ENCODE results near the gene PRRG2. TPM values are rescaled to one million over a fixed set of nuclear protein-coding genes. Genes with fewer than 3 reads are reported as not detected.

The PRRG2 gene
- total and polyA plus RNA-seq, 9 of the 15 experiments (the other 6 are each of a cell fraction or from before 2014, with no cell fraction given) = 0.06 to 1.1 (median 0.33) TPM

DNA sequence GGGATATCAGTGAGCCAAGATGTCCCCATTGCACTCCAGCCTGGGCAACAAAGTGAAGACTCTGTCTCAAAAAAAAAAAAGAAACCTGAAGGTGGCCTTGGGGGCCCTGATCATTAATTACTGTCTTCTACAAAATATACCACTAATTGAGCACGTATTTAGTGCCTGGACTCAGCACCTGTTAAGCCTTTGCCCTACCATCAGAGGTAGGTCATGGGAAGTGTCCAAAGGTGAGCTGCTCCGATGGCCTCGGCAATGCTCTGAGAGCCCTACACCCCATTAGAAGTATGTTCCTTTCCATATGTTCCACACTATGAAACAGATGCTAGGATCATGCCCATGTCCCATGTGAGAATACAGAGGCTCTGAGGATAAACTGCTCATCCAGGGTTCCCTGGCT, 21.7 kb upstream of the PRRG2 start:
- no TSS peak for BruUV-seq (replicated peaks)

More for the DNA sequence above, 21.7 kb upstream of the PRRG2 start:
- intact Hi-C loops (cut with micrococcal nuclease) (no loop called here), in situ Hi-C loops (cut with MboI) (no loop called here)
- Histone ChIP-seq H3K9ac (ENCODE audit: insufficient read depth in 1 of 2, low read depth in 2 of 2, low read length in 2 of 2) (peak overlapping the region in 1 of 2 experiments; percentile 88; a peak in 2 of 4 replicates), H3K9me3 (replicated peaks; ENCODE audit: control insufficient read depth, insufficient read depth, low read depth, low read length) (no peaks in the 10 kb centered on the region), H4K20me1 (replicated peaks; ENCODE audit: control insufficient read depth, insufficient read depth, low read length) (no peaks in the 10 kb centered on the region; the same call in 1 of the 2 replicates), H3K36me3 (ENCODE audit: control insufficient read depth, insufficient read depth, low read length) (peaks cover 69% of the 10 kb centered on the region), H3K27ac (ENCODE audit: extremely low read depth, low read depth, low read length) (no peak overlapping the region), H3K4me1 (replicated peaks in 1 of 2; ENCODE audit: control insufficient read depth in 2 of 2, insufficient read depth in 2 of 2, low read length in 2 of 2) (peaks cover 12 to 39% of the 10 kb centered on the region in 2 experiments), H3K4me2 (ENCODE audit: insufficient read depth, low read length) (no peak overlapping the region), H3K79me2 (ENCODE audit: control insufficient read depth, insufficient read depth, low read length) (peaks cover 23% of the 10 kb centered on the region), H2AFZ (ENCODE audit: low read depth, low read length) (no peak overlapping the region), H3K4me3 (no peak overlapping the region), H3K27me3 (ENCODE audit: control insufficient read depth in 2 of 2, insufficient read depth in 2 of 2, low read length in 2 of 2) (no peaks in the 10 kb centered on the region), H3K9me1 (ENCODE audit: control insufficient read depth, insufficient read depth, low read length) (no peaks in the 10 kb centered on the region)
- POLR2A ChIA-PET = interaction anchor here (0.6 to 2.1 kb wide), 6 partner anchors 9 to 272 kb away, joined by 3 to 6 read pairs (median 4); no protein-coding TSS in a partner anchor
- 94% methylated on average over 3 of the region's 3 CpGs for WGBS (ENCODE audit: insufficient coverage, low coverage, missing lambda C conversion rate)
- TF ChIP-seq TCF7L2 (IDR thresholded peaks at IDR 0.05; ENCODE audit: low read depth, low read length) = no peak
- TF ChIP-seq, protein P1, sequence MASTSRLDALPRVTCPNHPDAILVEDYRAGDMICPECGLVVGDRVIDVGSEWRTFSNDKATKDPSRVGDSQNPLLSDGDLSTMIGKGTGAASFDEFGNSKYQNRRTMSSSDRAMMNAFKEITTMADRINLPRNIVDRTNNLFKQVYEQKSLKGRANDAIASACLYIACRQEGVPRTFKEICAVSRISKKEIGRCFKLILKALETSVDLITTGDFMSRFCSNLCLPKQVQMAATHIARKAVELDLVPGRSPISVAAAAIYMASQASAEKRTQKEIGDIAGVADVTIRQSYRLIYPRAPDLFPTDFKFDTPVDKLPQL (IDR thresholded peaks at IDR 0.05; ENCODE audit: extremely low read depth, insufficient read length) = no peak
- TF ChIP-seq, protein P2, sequence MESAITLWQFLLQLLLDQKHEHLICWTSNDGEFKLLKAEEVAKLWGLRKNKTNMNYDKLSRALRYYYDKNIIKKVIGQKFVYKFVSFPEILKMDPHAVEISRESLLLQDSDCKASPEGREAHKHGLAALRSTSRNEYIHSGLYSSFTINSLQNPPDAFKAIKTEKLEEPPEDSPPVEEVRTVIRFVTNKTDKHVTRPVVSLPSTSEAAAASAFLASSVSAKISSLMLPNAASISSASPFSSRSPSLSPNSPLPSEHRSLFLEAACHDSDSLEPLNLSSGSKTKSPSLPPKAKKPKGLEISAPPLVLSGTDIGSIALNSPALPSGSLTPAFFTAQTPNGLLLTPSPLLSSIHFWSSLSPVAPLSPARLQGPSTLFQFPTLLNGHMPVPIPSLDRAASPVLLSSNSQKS (CRISPR knock-in tag; IDR thresholded peaks at IDR 0.05) = no peak
- no peak for TF ChIP-seq SNIP1 (IDR thresholded peaks at IDR 0.05; ENCODE audit: low read depth)
- no peak for TF ChIP-seq CBX2 (IDR thresholded peaks at IDR 0.05; ENCODE audit: insufficient read depth, low read length, poor library complexity, severe bottlenecking)
- no peak for TF ChIP-seq ZNF589 (CRISPR knock-in tag; IDR thresholded peaks at IDR 0.05; ENCODE audit: low read depth)
- no peak for TF ChIP-seq ZNF408 (CRISPR knock-in tag; IDR thresholded peaks at IDR 0.05; ENCODE audit: low read depth)
- TF ChIP-seq CXXC5 (CRISPR knock-in tag; IDR thresholded peaks at IDR 0.05) = no peak
- TF ChIP-seq BRD4 (IDR thresholded peaks at IDR 0.05) = no peak
- no peak for TF ChIP-seq ZNF445 (CRISPR knock-in tag; IDR thresholded peaks at IDR 0.05; ENCODE audit: low read depth)
- no peak for TF ChIP-seq CBX5 (IDR thresholded peaks at IDR 0.05; ENCODE audit: borderline replicate concordance, low read depth)
- TF ChIP-seq EP300 (IDR thresholded peaks at IDR 0.05; ENCODE audit: low read length) = no peak
- TF ChIP-seq ZNF384 (IDR thresholded peaks at IDR 0.05; ENCODE audit: low read depth, low read length) = no peak
- TF ChIP-seq, protein P3, sequence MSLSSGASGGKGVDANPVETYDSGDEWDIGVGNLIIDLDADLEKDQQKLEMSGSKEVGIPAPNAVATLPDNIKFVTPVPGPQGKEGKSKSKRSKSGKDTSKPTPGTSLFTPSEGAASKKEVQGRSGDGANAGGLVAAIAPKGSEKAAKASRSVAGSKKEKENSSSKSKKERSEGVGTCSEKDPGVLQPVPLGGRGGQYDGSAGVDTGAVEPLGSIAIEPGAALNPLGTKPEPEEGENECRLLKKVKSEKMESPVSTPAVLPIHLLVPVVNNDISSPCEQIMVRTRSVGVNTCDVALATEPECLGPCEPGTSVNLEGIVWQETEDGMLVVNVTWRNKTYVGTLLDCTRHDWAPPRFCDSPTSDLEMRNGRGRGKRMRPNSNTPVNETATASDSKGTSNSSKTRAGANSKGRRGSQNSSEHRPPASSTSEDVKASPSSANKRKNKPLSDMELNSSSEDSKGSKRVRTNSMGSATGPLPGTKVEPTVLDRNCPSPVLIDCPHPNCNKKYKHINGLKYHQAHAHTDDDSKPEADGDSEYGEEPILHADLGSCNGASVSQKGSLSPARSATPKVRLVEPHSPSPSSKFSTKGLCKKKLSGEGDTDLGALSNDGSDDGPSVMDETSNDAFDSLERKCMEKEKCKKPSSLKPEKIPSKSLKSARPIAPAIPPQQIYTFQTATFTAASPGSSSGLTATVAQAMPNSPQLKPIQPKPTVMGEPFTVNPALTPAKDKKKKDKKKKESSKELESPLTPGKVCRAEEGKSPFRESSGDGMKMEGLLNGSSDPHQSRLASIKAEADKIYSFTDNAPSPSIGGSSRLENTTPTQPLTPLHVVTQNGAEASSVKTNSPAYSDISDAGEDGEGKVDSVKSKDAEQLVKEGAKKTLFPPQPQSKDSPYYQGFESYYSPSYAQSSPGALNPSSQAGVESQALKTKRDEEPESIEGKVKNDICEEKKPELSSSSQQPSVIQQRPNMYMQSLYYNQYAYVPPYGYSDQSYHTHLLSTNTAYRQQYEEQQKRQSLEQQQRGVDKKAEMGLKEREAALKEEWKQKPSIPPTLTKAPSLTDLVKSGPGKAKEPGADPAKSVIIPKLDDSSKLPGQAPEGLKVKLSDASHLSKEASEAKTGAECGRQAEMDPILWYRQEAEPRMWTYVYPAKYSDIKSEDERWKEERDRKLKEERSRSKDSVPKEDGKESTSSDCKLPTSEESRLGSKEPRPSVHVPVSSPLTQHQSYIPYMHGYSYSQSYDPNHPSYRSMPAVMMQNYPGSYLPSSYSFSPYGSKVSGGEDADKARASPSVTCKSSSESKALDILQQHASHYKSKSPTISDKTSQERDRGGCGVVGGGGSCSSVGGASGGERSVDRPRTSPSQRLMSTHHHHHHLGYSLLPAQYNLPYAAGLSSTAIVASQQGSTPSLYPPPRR (CRISPR knock-in tag; IDR thresholded peaks at IDR 0.05; ENCODE audit: borderline replicate concordance) = no peak
- no peak for TF ChIP-seq CEBPB (tag; IDR thresholded peaks at IDR 0.05)
- no peak for TF ChIP-seq MCM3 (IDR thresholded peaks at IDR 0.05)
- ATAC-seq (no peak), FAIRE-seq (no peak), DNase-seq (ENCODE audit: extremely low read depth in 1 of 4, low spot score in 3 of 4) (no peak)
- CTCF ChIA-PET (ENCODE audit: low intra/inter-chr PET ratio) = no interaction called here
